ENCODE results near the gene KRT72.
"Not testable (repeated sequence)": the region's sequence is repeated elsewhere in the genome, so short reads cannot be mapped to it uniquely, and the experiment has no call there.

KRT72 gene

GRCh38 chr12:52598966-52599365 lies 2.3 kb downstream of the KRT72 start:
- no peaks in the 10 kb centered on the region for H3K4me1 ChIP-seq (ENCODE audit: insufficient read depth, low read length, severe bottlenecking)
- no peaks in the 10 kb centered on the region for H3K36me3 ChIP-seq (ENCODE audit: insufficient read depth, low read length)
- no peaks in the 10 kb centered on the region for H3F3A ChIP-seq (ENCODE audit: insufficient read depth, low read length)
- H4K20me1 ChIP-seq (ENCODE audit: insufficient read depth, low read length): no peaks in the 10 kb centered on the region
- no peak overlapping the region for H3K4me2 ChIP-seq (ENCODE audit: low read length)
- no peaks in the 10 kb centered on the region for H3K79me2 ChIP-seq (ENCODE audit: insufficient read depth, low read length)
- 0 out of 2 replicates have a peak, but pooled peaks cover 3% of the 10 kb centered on the region for H3K27me3 ChIP-seq (ENCODE audit: insufficient read depth, low read length)
- no peak overlapping the region for H3K27ac ChIP-seq (ENCODE audit: low read depth, low read length, poor library complexity, severe bottlenecking)
- H3K4me3 ChIP-seq (ENCODE audit: low read depth, low read length, poor library complexity, severe bottlenecking): no peak overlapping the region
- no peaks in the 10 kb centered on the region for H3K9me3 ChIP-seq (ENCODE audit: low read length)
- no peaks in the 10 kb centered on the region for H3K9me2 ChIP-seq (ENCODE audit: low read depth, low read length)
- H2AFZ ChIP-seq (ENCODE audit: low read length): no peak overlapping the region
- TF ChIP-seq EZH2 (IDR thresholded peaks at IDR 0.05; ENCODE audit: borderline replicate concordance, low read length) (no peak), CTCF (IDR thresholded peaks at IDR 0.05; ENCODE audit: low read length) (no peak)
- H3K9ac ChIP-seq (ENCODE audit: low read length): no peak overlapping the region

- not testable (repeated sequence) for H3K9me2 ChIP-seq (ENCODE audit: low read depth, low read length); H3K36me3 ChIP-seq (ENCODE audit: insufficient read depth, low read length); H3K4me1 ChIP-seq (ENCODE audit: insufficient read depth, low read length, severe bottlenecking); H3K27ac ChIP-seq (ENCODE audit: low read depth, low read length, poor library complexity, severe bottlenecking); H3K27me3 ChIP-seq (ENCODE audit: insufficient read depth, low read length); H3K79me2 ChIP-seq (ENCODE audit: insufficient read depth, low read length); H3K9me3 ChIP-seq (ENCODE audit: low read length); H3F3A ChIP-seq (ENCODE audit: insufficient read depth, low read length); H4K20me1 ChIP-seq (ENCODE audit: insufficient read depth, low read length); H3K4me3 ChIP-seq (ENCODE audit: low read depth, low read length, poor library complexity, severe bottlenecking); H3K9ac ChIP-seq (ENCODE audit: low read length); H2AFZ ChIP-seq (ENCODE audit: low read length); H3K4me2 ChIP-seq (ENCODE audit: low read length)
These were observed 7.0 kb downstream of the KRT72 start for GRCh38 chr12:52594237-52594636.

- no peaks in the 10 kb centered on the region for H3K9me3 ChIP-seq (ENCODE audit: low read length)
- H3K27me3 ChIP-seq (ENCODE audit: insufficient read depth, low read length): no peaks in the 10 kb centered on the region
- no peaks in the 10 kb centered on the region for H4K20me1 ChIP-seq (ENCODE audit: insufficient read depth, low read length)
- H3K9ac ChIP-seq (ENCODE audit: low read length): no peak overlapping the region
- H3K4me1 ChIP-seq (ENCODE audit: insufficient read depth, low read length, severe bottlenecking): no peaks in the 10 kb centered on the region
- no peak overlapping the region for H2AFZ ChIP-seq (ENCODE audit: low read length)
- no peak overlapping the region for H3K27ac ChIP-seq (ENCODE audit: low read depth, low read length, poor library complexity, severe bottlenecking)
- H3F3A ChIP-seq (ENCODE audit: insufficient read depth, low read length): no peaks in the 10 kb centered on the region
- no peak overlapping the region for H3K4me3 ChIP-seq (ENCODE audit: low read depth, low read length, poor library complexity, severe bottlenecking)
- TF ChIP-seq EZH2 (IDR thresholded peaks at IDR 0.05; ENCODE audit: borderline replicate concordance, low read length) (no peak), CTCF (IDR thresholded peaks at IDR 0.05; ENCODE audit: low read length) (no peak)
- no peak overlapping the region for H3K4me2 ChIP-seq (ENCODE audit: low read length)
- no peaks in the 10 kb centered on the region for H3K36me3 ChIP-seq (ENCODE audit: insufficient read depth, low read length)
- H3K9me2 ChIP-seq (ENCODE audit: low read depth, low read length): no peaks in the 10 kb centered on the region
- no peaks in the 10 kb centered on the region for H3K79me2 ChIP-seq (ENCODE audit: insufficient read depth, low read length)
These were observed 9.7 kb downstream of the KRT72 start for GRCh38 chr12:52591521-52591920.

GRCh38 chr12:52590021-52590420 lies 11.2 kb downstream of the KRT72 start:
- H3K9ac ChIP-seq (ENCODE audit: low read length): no peak overlapping the region
- TF ChIP-seq EZH2 (IDR thresholded peaks at IDR 0.05; ENCODE audit: borderline replicate concordance, low read length): no peak
- no peak for TF ChIP-seq CTCF (IDR thresholded peaks at IDR 0.05; ENCODE audit: low read length)
- no peaks in the 10 kb centered on the region for H3K4me1 ChIP-seq (ENCODE audit: insufficient read depth, low read length, severe bottlenecking)
- no peak overlapping the region for H3K4me3 ChIP-seq (ENCODE audit: low read depth, low read length, poor library complexity, severe bottlenecking)
- H3K9me2 ChIP-seq (ENCODE audit: low read depth, low read length): no peaks in the 10 kb centered on the region
- no peaks in the 10 kb centered on the region for H3F3A ChIP-seq (ENCODE audit: insufficient read depth, low read length)
- H3K79me2 ChIP-seq (ENCODE audit: insufficient read depth, low read length): no peaks in the 10 kb centered on the region
- no peak overlapping the region for H3K4me2 ChIP-seq (ENCODE audit: low read length)
- no peak overlapping the region for H2AFZ ChIP-seq (ENCODE audit: low read length)
- H4K20me1 ChIP-seq (ENCODE audit: insufficient read depth, low read length): no peaks in the 10 kb centered on the region
- no peaks in the 10 kb centered on the region for H3K27me3 ChIP-seq (ENCODE audit: insufficient read depth, low read length)
- no peak overlapping the region for H3K27ac ChIP-seq (ENCODE audit: low read depth, low read length, poor library complexity, severe bottlenecking)
- H3K9me3 ChIP-seq (ENCODE audit: low read length): no peaks in the 10 kb centered on the region
- no peaks in the 10 kb centered on the region for H3K36me3 ChIP-seq (ENCODE audit: insufficient read depth, low read length)
